ENCODE measurements around the gene FAAP100.

Gene FAAP100

GRCh38 chr17:81511804-81512561 is 40.2 kb downstream of the FAAP100 start:
- peak; percentile 26 for DNase-seq (ENCODE audit: low spot score)

GRCh38 chr17:81511554-81511803 is 40.7 kb downstream of the FAAP100 start:
- no peak for DNase-seq (ENCODE audit: low spot score)

GRCh38 chr17:81510785-81511553 is 41.2 kb downstream of the FAAP100 start:
- DNase-seq (ENCODE audit: low spot score), result peak; percentile 42

GRCh38 chr17:81509972-81510784 is 42.0 kb downstream of the FAAP100 start:
- peak; percentile 14 for DNase-seq (ENCODE audit: low spot score)

- DNase-seq (ENCODE audit: low spot score), result peak; percentile 50
These were observed 42.8 kb downstream of the FAAP100 start for GRCh38 chr17:81509207-81509971.

- DNase-seq (ENCODE audit: low spot score), result no peak
These were observed 43.4 kb downstream of the FAAP100 start for GRCh38 chr17:81508639-81509206.

GRCh38 chr17:81503619-81504018 is 48.5 kb downstream of the FAAP100 start:
- no peak for DNase-seq (ENCODE audit: low spot score)

- no peak for DNase-seq (ENCODE audit: low spot score)
These were observed 49.6 kb downstream of the FAAP100 start for GRCh38 chr17:81502471-81503017.

- DNase-seq (ENCODE audit: low spot score), result no peak
These were observed 52.1 kb downstream of the FAAP100 start for GRCh38 chr17:81500047-81500446.

GRCh38 chr17:81499601-81499970 is 52.6 kb downstream of the FAAP100 start:
- DNase-seq (ENCODE audit: low spot score), result no peak

GRCh38 chr17:81498953-81499600 is 53.1 kb downstream of the FAAP100 start:
- no peak for DNase-seq (ENCODE audit: low spot score)

- no peak for DNase-seq (ENCODE audit: low spot score)
These were observed 57.4 kb downstream of the FAAP100 start for GRCh38 chr17:81494626-81495377.

- DNase-seq (ENCODE audit: low spot score), result no peak
These were observed 58.7 kb downstream of the FAAP100 start for GRCh38 chr17:81493198-81494038.

GRCh38 chr17:81492706-81493105 is 59.4 kb downstream of the FAAP100 start:
- DNase-seq (ENCODE audit: low spot score), result no peak

- no peak for DNase-seq (ENCODE audit: low spot score)
These were observed 60.0 kb downstream of the FAAP100 start for GRCh38 chr17:81492202-81492601.

- DNase-seq (ENCODE audit: low spot score), result no peak
These were observed 60.4 kb downstream of the FAAP100 start for GRCh38 chr17:81491761-81492160.

- DNase-seq (ENCODE audit: low spot score), result no peak
These were observed 61.0 kb downstream of the FAAP100 start for GRCh38 chr17:81491181-81491581.

- DNase-seq (ENCODE audit: low spot score), result no peak
These were observed 61.9 kb downstream of the FAAP100 start for GRCh38 chr17:81489998-81490992.
